Heart left ventricle (tissue), 13 donors: ENCODE measurements around the gene GORAB.

Experiments used
- CTCF ChIP-seq, 12 donors: fragments of 200-600 bp; sonication (generic) in 4 of 12; IDR thresholded peaks; one replicate each; pipeline versions ENCODE4 v1.5.0 to v1.8.0; 2018 to 2022; ENCODE audit warnings: antibody characterized with exemption in 12 of 12, mild to moderate bottlenecking in 5 of 12
- POLR2A ChIP-seq, 2 donors: fragments of 450-650 bp; IDR thresholded peaks; one replicate each; pipeline ENCODE4 v1.6.1; 2017; ENCODE audit warnings: antibody characterized with exemption in 2 of 2, mild to moderate bottlenecking in 2 of 2, moderate library complexity in 2 of 2
- donor health status: ischemic (EF 13 %, LVEDD 7.1; RV severe dilation, severe dysfunction).
- donor health status: DM: no; HTN: yes; CAD: no.
- donor health status: DM: no; HTN: no; CAD: no.
- donor health status: ischemic (EF 25% LVEDD 6.9; RV normal size, moderate dysfunction).
- donor health status: ischemic (EF 25% LVEDD 5.7; RV mildly dilated, moderate dysfunction).
- donor health status: ischemic (EF 35%, LVEDD 5.7; RV mildly dilated, moderate dysfunction).
- donor health status: nonischemic (EF 11% LVEDD 7.7; RV severe dilation, severe dysfunction).
- donor health status: DM: yes; HTN: yes; CAD: no.
- donor health status: PGD.
- donor health status: ischemic (EF 29% LVEDD 5.4; RV normal size, mild dysfunction).
- donor health status: nonischemic (EF 23%, LVEDD 6.1; RV moderate dilation, normal function).

GRCh38 chr1:170556917-170557316 lies 25.0 kb downstream of the GORAB start:
- no peak for TF ChIP-seq POLR2A (IDR thresholded peaks at IDR 0.05)
- TF ChIP-seq CTCF (IDR thresholded peaks at IDR 0.05) = no peak
